Mammary epithelial cell (primary cell): Measurements from ENCODE around the gene CAV3.

Experiments
- EZH2 ChIP-seq: IDR thresholded peaks from 2 replicates; pipeline ENCODE4 v1.6.1; 2012; ENCODE audit warnings: low read length, inconsistent platforms, borderline replicate concordance
- TF ChIP-seq, protein P1 (sequence below), 2 donors: IDR thresholded peaks in 1 of 2; conservative IDR thresholded peaks in 1 of 2; 2 replicates each; pipeline ENCODE4 v1.5.1; 2011 to 2012; ENCODE audit warnings: inconsistent platforms in 2 of 2, low read length in 2 of 2, mild to moderate bottlenecking in 2 of 2, control low read depth in 1 of 2, low read depth in 1 of 2; ENCODE audit not compliant: insufficient read depth in 1 of 2; ENCODE audit errors: extremely low read depth in 1 of 2

DNA sequence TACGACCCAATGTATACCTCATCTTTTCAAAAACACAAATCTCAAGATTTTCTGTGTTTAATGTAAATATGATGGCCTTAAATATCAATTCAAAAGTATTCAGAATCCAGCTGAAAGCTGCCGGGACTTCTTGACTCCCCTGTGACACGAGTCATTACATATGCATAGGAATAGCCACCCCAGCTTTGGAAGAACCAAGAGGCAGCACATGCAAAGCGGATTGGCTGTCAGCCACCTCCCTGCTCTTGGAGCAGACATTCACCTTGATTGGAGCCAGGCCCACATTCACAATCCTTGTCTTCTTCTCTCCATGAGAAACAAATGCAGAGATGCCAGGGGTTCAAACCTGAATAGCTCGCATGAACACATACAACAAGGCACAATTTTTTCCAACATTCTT is 10.8 kb upstream of the CAV3 start:
- TF ChIP-seq, protein P1, sequence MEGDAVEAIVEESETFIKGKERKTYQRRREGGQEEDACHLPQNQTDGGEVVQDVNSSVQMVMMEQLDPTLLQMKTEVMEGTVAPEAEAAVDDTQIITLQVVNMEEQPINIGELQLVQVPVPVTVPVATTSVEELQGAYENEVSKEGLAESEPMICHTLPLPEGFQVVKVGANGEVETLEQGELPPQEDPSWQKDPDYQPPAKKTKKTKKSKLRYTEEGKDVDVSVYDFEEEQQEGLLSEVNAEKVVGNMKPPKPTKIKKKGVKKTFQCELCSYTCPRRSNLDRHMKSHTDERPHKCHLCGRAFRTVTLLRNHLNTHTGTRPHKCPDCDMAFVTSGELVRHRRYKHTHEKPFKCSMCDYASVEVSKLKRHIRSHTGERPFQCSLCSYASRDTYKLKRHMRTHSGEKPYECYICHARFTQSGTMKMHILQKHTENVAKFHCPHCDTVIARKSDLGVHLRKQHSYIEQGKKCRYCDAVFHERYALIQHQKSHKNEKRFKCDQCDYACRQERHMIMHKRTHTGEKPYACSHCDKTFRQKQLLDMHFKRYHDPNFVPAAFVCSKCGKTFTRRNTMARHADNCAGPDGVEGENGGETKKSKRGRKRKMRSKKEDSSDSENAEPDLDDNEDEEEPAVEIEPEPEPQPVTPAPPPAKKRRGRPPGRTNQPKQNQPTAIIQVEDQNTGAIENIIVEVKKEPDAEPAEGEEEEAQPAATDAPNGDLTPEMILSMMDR (conservative IDR thresholded peaks at IDR 0.05 in 1 of 2, IDR thresholded peaks at IDR 0.05 in 1 of 2; ENCODE audit: extremely low read depth in 1 of 2, insufficient read depth in 1 of 2, low read depth in 1 of 2, low read length in 2 of 2), result no peak
- TF ChIP-seq EZH2, result no peak
